Mononuclear cell (primary cell): ENCODE measurements around the gene CTNND2. TPM values are rescaled to one million over a fixed set of nuclear protein-coding genes. Genes with fewer than 3 reads are reported as not detected.

Experiments
- H3K27me3 ChIP-seq: 2 replicates; pipeline ENCODE4 v1.6.0; 2011; ENCODE audit warnings: low read length, control low read depth; ENCODE audit not compliant: insufficient read depth
- H3K4me1 ChIP-seq: 2 replicates; pipeline ENCODE4 v1.5.1; 2011; ENCODE audit warnings: mild to moderate bottlenecking, low read length, control low read depth; ENCODE audit not compliant: insufficient read depth
- H3K4me3 ChIP-seq: 2 replicates; pipeline ENCODE4 v1.5.1; 2011; ENCODE audit warnings: mild to moderate bottlenecking, low read length, moderate library complexity
- H3K9me3 ChIP-seq: 2 replicates; pipeline ENCODE4 v1.5.1; 2011; ENCODE audit warnings: low read depth, mild to moderate bottlenecking, control low read depth, low read length
- total RNA-seq: library from RNA; depleted of rRNA; stranded (reverse); fragments of >200 nt; gene quantifications from one replicate; pipeline ENCODE4 v1.2.3, GENCODE V29; 2012

CTNND2 gene
- total RNA-seq = not detected

GRCh38 chr5:11904265-11904906, at the start of gene CTNND2:
CTNND2 (minus strand) TSS chr5:11904446; CDS start chr5:11903853, 593 bp downstream.
- Histone ChIP-seq H3K27me3 (peaks cover 27% of the 10 kb centered on the region), H3K4me1 (no peaks in the 10 kb centered on the region), H3K9me3 (no peaks in the 10 kb centered on the region), H3K4me3 (no peak within 1 kb of the TSS)

DNA sequence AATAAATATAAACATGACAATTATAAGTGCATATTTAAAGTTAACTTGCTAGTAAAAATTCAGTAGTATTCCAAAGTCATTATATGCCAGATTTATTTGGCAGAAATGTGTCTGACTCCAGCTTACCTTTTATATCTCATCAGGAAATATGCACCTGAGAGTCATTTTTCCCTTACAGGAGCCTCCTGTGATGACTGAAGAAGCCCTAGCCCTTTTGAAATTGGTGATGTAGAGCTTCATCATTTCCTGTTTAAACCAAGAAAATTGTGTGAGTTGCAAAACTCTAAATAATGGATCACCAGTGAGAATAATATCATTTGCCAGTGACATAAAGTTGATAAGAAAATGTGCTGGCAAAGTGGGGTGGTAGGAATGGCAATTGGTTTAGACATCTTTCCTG, 42.1 kb upstream of the CTNND2 start:
- no peak overlapping the region for H3K4me3 ChIP-seq
- no peaks in the 10 kb centered on the region for H3K27me3 ChIP-seq
- H3K4me1 ChIP-seq = no peaks in the 10 kb centered on the region
- H3K9me3 ChIP-seq = no peaks in the 10 kb centered on the region

DNA sequence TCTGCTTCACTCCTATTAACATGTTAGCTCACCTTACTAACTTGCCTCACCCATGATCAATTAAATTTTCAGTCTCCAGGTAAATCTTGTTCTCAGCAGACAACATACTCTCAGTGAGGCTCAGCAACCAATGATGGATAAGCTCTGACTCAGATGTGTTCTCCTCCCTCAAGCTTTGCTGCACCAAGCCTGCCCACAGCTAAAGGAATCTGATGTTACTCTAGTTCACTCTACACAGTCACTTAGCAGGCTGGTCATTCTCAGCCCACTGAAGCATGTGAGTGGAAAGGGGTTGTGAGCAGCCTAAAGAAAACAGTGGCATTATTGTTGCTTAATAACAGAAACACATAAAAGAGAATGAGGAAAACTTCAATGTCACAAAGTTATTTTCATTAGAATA, 37.3 kb upstream of the CTNND2 start:
- H3K9me3 ChIP-seq = no peaks in the 10 kb centered on the region
- H3K4me3 ChIP-seq = no peak overlapping the region
- no peaks in the 10 kb centered on the region for H3K27me3 ChIP-seq

DNA sequence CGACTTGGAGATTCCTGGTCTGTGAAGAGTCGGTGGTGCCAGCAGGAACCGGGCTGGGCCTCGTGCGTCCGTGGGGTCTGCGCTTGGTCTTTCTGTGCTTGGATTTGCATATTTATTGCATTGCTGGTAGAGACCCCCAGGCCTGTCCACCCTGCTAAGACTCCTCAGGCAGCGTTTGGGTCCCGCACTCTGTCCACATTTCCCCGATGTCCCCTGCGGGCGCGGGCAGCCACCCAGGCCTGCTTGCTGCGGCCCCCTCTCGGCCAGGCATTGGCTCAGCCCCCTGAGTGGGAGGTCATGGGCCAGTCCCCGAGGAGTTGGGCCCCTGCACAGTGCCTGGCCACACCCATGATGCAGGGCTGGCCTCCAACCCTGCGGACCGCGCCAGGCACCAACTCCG, 27.4 kb upstream of the CTNND2 start:
- no peaks in the 10 kb centered on the region for H3K4me1 ChIP-seq
- H3K9me3 ChIP-seq = no peaks in the 10 kb centered on the region
- H3K4me3 ChIP-seq = no peak overlapping the region
- no peaks in the 10 kb centered on the region for H3K27me3 ChIP-seq

More for the DNA sequence above, 37.3 kb upstream of the CTNND2 start:
- H3K4me1 ChIP-seq = no peaks in the 10 kb centered on the region

GRCh38 chr5:11928909-11929308, 24.7 kb upstream of the CTNND2 start:
- Histone ChIP-seq H3K4me1 (no peaks in the 10 kb centered on the region), H3K27me3 (no peaks in the 10 kb centered on the region), H3K9me3 (no peaks in the 10 kb centered on the region), H3K4me3 (no peak overlapping the region)

GRCh38 chr5:11925701-11926100, 21.5 kb upstream of the CTNND2 start:
- no peaks in the 10 kb centered on the region for H3K27me3 ChIP-seq
- no peaks in the 10 kb centered on the region for H3K9me3 ChIP-seq
- no peak overlapping the region for H3K4me3 ChIP-seq
- no peaks in the 10 kb centered on the region for H3K4me1 ChIP-seq

DNA sequence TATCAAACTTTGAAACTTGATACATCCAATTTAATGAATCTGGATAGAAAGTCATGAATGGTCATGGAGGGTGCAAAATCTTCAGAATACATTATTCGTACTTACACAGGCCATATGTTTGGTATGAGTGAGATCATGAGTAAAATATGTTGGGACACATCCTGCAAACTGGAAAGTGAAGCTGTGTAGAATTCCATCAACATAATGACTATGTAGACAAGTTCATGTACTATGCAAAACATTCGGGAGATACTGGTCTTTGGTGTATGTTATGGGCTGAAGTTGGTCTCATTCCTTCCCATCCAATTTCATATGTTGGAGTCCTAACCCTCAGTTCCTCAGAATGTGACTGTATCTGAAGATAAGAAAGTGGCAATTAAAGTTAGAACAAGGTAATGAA, 18.1 kb upstream of the CTNND2 start:
- Histone ChIP-seq H3K27me3 (no peaks in the 10 kb centered on the region), H3K9me3 (no peaks in the 10 kb centered on the region), H3K4me3 (no peak overlapping the region), H3K4me1 (no peaks in the 10 kb centered on the region)

- Histone ChIP-seq H3K4me1 (no peaks in the 10 kb centered on the region), H3K9me3 (no peaks in the 10 kb centered on the region), H3K4me3 (no peak overlapping the region), H3K27me3 (no peaks in the 10 kb centered on the region)
Observed at GRCh38 chr5:11918463-11919045, 14.3 kb upstream of the CTNND2 start.

DNA sequence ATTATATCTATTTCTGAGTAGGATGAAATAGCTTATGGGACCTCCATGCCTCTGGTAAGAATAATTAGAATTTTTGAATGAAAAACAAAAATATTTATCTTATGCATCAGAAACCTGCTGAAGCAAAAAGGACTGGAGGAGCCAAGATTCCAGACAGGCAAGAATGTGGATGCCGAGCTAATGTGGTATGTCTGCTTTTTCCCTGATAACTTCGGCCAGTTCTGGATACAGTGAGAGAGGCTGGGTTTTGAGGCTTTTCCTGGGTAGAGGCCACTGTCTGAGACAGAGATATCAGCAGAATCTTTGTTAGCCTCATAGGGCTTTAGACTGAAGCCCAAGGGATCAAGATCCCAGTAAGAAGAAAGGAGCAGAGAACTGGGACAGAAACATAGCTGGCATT, 5.2 kb upstream of the CTNND2 start:
- H3K4me1 ChIP-seq = no peaks in the 10 kb centered on the region
- H3K9me3 ChIP-seq = no peaks in the 10 kb centered on the region
- no peak overlapping the region for H3K4me3 ChIP-seq
- peaks cover 9% of the 10 kb centered on the region for H3K27me3 ChIP-seq

GRCh38 chr5:11906497-11906896, 2.3 kb upstream of the CTNND2 start:
- no peaks in the 10 kb centered on the region for H3K4me1 ChIP-seq

DNA sequence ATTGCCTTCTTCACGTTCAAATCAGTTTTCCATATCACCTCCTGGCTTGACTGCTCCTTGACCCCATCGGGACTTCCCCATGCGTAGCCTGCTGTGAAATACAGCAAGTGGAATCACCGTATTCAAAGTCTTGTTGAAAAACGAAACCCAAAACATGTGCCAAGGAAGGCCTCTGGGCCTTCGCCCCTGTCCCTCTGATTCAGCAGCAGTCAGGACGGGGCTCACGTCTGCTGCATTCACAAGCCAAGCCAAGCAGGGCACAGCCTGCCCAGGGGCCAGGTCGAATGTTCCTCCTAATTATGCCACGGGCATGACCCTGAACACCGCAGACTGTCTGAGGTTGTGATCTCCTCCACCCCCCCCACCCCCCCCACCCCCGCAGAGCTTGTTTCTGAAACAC, 960 bp upstream of the CTNND2 start:
- H3K4me1 ChIP-seq = no peaks in the 10 kb centered on the region
- no peaks in the 10 kb centered on the region for H3K9me3 ChIP-seq
- H3K4me3 ChIP-seq = no peak overlapping the region
- H3K27me3 ChIP-seq = peaks cover 27% of the 10 kb centered on the region

More at GRCh38 chr5:11906497-11906896, 2.3 kb upstream of the CTNND2 start:
- Histone ChIP-seq H3K4me3 (no peak overlapping the region), H3K27me3 (peaks cover 27% of the 10 kb centered on the region), H3K9me3 (no peaks in the 10 kb centered on the region)

DNA sequence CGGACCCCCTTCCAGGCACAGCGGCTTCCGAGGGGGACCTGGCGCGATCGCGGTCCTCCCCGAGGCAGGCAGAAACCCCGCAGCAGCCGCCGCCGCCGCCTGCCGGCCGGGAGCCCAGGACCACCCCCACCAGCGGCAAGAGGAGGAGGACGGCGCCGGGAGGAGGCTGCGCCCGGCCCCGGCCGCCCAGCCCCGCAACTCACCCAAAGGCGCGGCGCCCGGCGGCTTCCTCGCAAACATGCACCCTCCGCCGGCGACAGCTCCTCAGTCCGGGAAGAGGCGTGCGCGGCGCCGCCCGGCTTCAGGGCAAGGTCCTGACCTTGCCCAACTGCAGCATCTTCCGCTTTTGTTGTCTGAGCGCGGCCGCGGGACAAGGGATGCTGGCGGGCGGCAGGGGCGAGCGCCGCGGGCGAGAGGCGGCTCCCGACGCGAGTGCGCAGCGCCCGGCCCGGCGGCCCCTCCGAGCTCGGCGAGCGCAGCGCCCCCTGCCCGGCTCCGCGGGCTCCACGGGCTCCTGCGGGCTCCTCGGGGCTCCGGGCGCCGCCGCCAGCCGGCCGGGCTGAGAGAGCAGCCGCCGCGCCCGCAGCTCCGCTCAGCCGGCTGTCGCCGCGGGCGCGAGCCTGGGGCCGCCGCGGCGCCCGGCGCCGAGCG, 507 bp downstream of the CTNND2 start:
- H3K4me1 ChIP-seq = no peaks in the 10 kb centered on the region
- no peak overlapping the region for H3K4me3 ChIP-seq
- peaks cover 27% of the 10 kb centered on the region for H3K27me3 ChIP-seq
- no peaks in the 10 kb centered on the region for H3K9me3 ChIP-seq

DNA sequence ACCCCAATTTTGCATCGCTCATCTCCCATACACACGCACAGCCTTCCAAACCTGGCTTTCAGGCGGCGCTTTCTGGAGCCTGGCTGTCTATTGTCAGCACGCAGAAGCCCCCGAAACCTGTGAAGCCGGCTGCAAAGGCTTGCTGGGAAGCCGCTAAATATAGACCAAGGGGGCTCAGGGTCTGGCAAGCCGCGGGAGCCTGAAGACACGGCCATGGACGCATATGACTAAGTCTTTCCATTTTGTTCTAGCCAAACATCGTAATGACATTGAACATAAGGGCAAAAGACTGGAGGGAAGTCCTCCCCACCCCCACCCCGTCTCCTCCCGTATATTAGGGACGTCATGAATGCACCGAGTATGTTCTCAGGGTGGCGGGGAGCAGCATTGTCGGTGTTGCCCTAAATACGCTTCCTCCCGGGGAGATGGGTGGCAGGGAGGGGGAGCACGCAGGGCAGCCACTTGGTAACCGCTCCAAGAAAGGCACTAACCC, 1.1 kb downstream of the CTNND2 start:
- peaks cover 27% of the 10 kb centered on the region for H3K27me3 ChIP-seq
- H3K9me3 ChIP-seq = no peaks in the 10 kb centered on the region
- H3K4me3 ChIP-seq = no peak overlapping the region

GRCh38 chr5:11902201-11902619, 2.0 kb downstream of the CTNND2 start:
- no peaks in the 10 kb centered on the region for H3K9me3 ChIP-seq
- H3K27me3 ChIP-seq = peaks cover 27% of the 10 kb centered on the region
- no peak overlapping the region for H3K4me3 ChIP-seq
- no peaks in the 10 kb centered on the region for H3K4me1 ChIP-seq

More for the DNA sequence above, 1.1 kb downstream of the CTNND2 start:
- no peaks in the 10 kb centered on the region for H3K4me1 ChIP-seq

GRCh38 chr5:11898787-11899186, 5.5 kb downstream of the CTNND2 start:
- no peaks in the 10 kb centered on the region for H3K4me1 ChIP-seq
- peaks cover 17% of the 10 kb centered on the region for H3K27me3 ChIP-seq
- peaks cover 4% of the 10 kb centered on the region for H3K9me3 ChIP-seq
- H3K4me3 ChIP-seq = no peak overlapping the region
